Right ventricle myocardium superior (tissue), 1 donor: Measurements from ENCODE around the gene ADAMTS14. TPM values are rescaled to one million over a fixed set of nuclear protein-coding genes. Genes with fewer than 3 reads are reported as not detected.
A peak's percentile ranks its signal among the peaks of the same experiment; 100 is the strongest.

Source experiments
- ATAC-seq: fragments of 200-7000 bp; cut with Tn5 transposase; one replicate; pipeline ENCODE4 v1.9.1; 2020; ENCODE audit warnings: mild to moderate bottlenecking; ENCODE audit not compliant: poor library complexity
- DNase-seq: peaks from one replicate; pipeline ENCODE4 v3.0.0-alpha.2; 2020
- intact Hi-C: fragments of 100-400 bp; cut with DNase I; formaldehyde crosslinking; loops from one replicate; pipeline ENCODE4 v1.11.2; 2022
- total RNA-seq: library from RNA; stranded (reverse); fragmentation: NEBNext Ultra II Directional; extraction: Animal tissue kit (Norgen Biotek cat#: 25700); gene quantifications from one replicate; pipeline ENCODE4 v1.2.1, GENCODE V29; 2021
- donor health status: DM: no; HTN: yes; CAD: no; lungs with severe emphysema.

The ADAMTS14 gene
- total RNA-seq, 1 donor from 2014 or later, result 0.16 TPM

GRCh38 chr10:70771311-70772194 lies 99.2 kb downstream of the ADAMTS14 start:
- intact Hi-C loops, result no loop called here
- no peak for DNase-seq
- ATAC-seq, result no peak

- intact Hi-C loops, result no loop called here
- ATAC-seq (no peak), DNase-seq (no peak)
Observed at GRCh38 chr10:70772627-70773026, 100.3 kb downstream of the ADAMTS14 start.

- intact Hi-C loops, result no loop called here
- ATAC-seq, result no peak
- no peak for DNase-seq
Observed at GRCh38 chr10:70773461-70773860, 101.2 kb downstream of the ADAMTS14 start.

GRCh38 chr10:70773965-70774809 lies 101.9 kb downstream of the ADAMTS14 start:
- DNase-seq (no peak), ATAC-seq (no peak)
- intact Hi-C loops, result no loop called here

GRCh38 chr10:70774810-70775678 lies 102.7 kb downstream of the ADAMTS14 start:
- no peak for ATAC-seq
- DNase-seq, result peak; percentile 42
- intact Hi-C loops, result no loop called here

GRCh38 chr10:70775679-70776454 lies 103.6 kb downstream of the ADAMTS14 start:
- ATAC-seq (no peak), DNase-seq (peak; percentile 30)

GRCh38 chr10:70776455-70777005 lies 104.2 kb downstream of the ADAMTS14 start:
- intact Hi-C loops, result no loop called here
- DNase-seq, result peak; percentile 32
- ATAC-seq, result no peak

More at GRCh38 chr10:70775679-70776454, 103.6 kb downstream of the ADAMTS14 start:
- intact Hi-C loops, result no loop called here

- DNase-seq (no peak), ATAC-seq (no peak)
- intact Hi-C loops, result no loop called here
Observed at GRCh38 chr10:70777063-70777875, 105.0 kb downstream of the ADAMTS14 start.

GRCh38 chr10:70778267-70778924 lies 106.1 kb downstream of the ADAMTS14 start:
- ATAC-seq (peak; percentile 11), DNase-seq (no peak)
- intact Hi-C loops, result no loop called here

- intact Hi-C loops, result no loop called here
Observed at GRCh38 chr10:70779088-70779487, 106.8 kb downstream of the ADAMTS14 start.

GRCh38 chr10:70779511-70780369 lies 107.4 kb downstream of the ADAMTS14 start:
- ATAC-seq (peak; percentile 58), DNase-seq (no peak)
- intact Hi-C loops, result no loop called here

More at GRCh38 chr10:70779088-70779487, 106.8 kb downstream of the ADAMTS14 start:
- no peak for DNase-seq
- peak; percentile 69 for ATAC-seq

- DNase-seq, result no peak
- intact Hi-C loops, result no loop called here
- no peak for ATAC-seq
Observed at GRCh38 chr10:70780370-70780760, 108.1 kb downstream of the ADAMTS14 start.

GRCh38 chr10:70780772-70781171 lies 108.5 kb downstream of the ADAMTS14 start:
- intact Hi-C loops, result no loop called here
- ATAC-seq (no peak), DNase-seq (no peak)

- ATAC-seq (no peak), DNase-seq (no peak)
- intact Hi-C loops, result no loop called here
Observed at GRCh38 chr10:70781461-70782051, 109.2 kb downstream of the ADAMTS14 start.

- ATAC-seq (peak; percentile 34), DNase-seq (no peak)
- intact Hi-C loops, result no loop called here
Observed at GRCh38 chr10:70782086-70782745, 109.9 kb downstream of the ADAMTS14 start.
